ENCODE measurements around the gene TGM5.

DNA sequence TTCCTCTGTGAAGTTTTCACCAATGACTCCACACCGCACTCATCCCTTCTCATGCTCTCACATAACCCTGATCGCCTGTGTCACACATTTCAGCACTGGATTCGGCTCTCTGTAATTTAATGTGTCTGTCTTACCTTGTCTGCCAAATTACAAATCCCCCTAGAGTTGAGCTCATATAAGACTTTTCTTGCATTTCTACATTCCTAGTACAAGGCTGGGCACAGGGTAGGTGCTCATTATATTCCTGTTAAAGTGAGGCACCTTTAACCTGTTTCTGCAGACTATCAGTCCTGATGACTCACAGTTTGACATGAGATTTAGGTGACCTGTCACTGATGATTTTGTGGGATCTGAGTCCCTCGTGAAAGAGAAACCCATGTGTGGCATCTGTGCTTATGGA lies 22.6 kb downstream of the TGM5 start:
- TF ChIP-seq FOXS1 (CRISPR knock-in tag; IDR thresholded peaks at IDR 0.05) (no peak), RAD21 (conservative IDR thresholded peaks at IDR 0.05 in 1 of 2, IDR thresholded peaks at IDR 0.05 in 1 of 2) (no peak), MAFK (IDR thresholded peaks at IDR 0.05; ENCODE audit: partially characterized antibody) (no peak), CEBPB (IDR thresholded peaks at IDR 0.05) (no peak), RFX5 (IDR thresholded peaks at IDR 0.05) (no peak), HEYL (CRISPR knock-in tag; IDR thresholded peaks at IDR 0.05) (no peak), CBX8 (IDR thresholded peaks at IDR 0.05) (no peak), POLR2A (IDR thresholded peaks at IDR 0.05; ENCODE audit: low read length) (no peak), RCOR1 (IDR thresholded peaks at IDR 0.05; ENCODE audit: low read depth, low read length) (no peak)
- TF ChIP-seq, protein P1, sequence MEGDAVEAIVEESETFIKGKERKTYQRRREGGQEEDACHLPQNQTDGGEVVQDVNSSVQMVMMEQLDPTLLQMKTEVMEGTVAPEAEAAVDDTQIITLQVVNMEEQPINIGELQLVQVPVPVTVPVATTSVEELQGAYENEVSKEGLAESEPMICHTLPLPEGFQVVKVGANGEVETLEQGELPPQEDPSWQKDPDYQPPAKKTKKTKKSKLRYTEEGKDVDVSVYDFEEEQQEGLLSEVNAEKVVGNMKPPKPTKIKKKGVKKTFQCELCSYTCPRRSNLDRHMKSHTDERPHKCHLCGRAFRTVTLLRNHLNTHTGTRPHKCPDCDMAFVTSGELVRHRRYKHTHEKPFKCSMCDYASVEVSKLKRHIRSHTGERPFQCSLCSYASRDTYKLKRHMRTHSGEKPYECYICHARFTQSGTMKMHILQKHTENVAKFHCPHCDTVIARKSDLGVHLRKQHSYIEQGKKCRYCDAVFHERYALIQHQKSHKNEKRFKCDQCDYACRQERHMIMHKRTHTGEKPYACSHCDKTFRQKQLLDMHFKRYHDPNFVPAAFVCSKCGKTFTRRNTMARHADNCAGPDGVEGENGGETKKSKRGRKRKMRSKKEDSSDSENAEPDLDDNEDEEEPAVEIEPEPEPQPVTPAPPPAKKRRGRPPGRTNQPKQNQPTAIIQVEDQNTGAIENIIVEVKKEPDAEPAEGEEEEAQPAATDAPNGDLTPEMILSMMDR (IDR thresholded peaks at IDR 0.05): no peak
- TF ChIP-seq, protein P2, sequence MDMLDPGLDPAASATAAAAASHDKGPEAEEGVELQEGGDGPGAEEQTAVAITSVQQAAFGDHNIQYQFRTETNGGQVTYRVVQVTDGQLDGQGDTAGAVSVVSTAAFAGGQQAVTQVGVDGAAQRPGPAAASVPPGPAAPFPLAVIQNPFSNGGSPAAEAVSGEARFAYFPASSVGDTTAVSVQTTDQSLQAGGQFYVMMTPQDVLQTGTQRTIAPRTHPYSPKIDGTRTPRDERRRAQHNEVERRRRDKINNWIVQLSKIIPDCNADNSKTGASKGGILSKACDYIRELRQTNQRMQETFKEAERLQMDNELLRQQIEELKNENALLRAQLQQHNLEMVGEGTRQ (IDR thresholded peaks at IDR 0.05): no peak
- TF ChIP-seq, protein P3, sequence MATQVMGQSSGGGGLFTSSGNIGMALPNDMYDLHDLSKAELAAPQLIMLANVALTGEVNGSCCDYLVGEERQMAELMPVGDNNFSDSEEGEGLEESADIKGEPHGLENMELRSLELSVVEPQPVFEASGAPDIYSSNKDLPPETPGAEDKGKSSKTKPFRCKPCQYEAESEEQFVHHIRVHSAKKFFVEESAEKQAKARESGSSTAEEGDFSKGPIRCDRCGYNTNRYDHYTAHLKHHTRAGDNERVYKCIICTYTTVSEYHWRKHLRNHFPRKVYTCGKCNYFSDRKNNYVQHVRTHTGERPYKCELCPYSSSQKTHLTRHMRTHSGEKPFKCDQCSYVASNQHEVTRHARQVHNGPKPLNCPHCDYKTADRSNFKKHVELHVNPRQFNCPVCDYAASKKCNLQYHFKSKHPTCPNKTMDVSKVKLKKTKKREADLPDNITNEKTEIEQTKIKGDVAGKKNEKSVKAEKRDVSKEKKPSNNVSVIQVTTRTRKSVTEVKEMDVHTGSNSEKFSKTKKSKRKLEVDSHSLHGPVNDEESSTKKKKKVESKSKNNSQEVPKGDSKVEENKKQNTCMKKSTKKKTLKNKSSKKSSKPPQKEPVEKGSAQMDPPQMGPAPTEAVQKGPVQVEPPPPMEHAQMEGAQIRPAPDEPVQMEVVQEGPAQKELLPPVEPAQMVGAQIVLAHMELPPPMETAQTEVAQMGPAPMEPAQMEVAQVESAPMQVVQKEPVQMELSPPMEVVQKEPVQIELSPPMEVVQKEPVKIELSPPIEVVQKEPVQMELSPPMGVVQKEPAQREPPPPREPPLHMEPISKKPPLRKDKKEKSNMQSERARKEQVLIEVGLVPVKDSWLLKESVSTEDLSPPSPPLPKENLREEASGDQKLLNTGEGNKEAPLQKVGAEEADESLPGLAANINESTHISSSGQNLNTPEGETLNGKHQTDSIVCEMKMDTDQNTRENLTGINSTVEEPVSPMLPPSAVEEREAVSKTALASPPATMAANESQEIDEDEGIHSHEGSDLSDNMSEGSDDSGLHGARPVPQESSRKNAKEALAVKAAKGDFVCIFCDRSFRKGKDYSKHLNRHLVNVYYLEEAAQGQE (IDR thresholded peaks at IDR 0.05): no peak

All from A549 (cell line).